Naive thymus-derived CD4-positive, alpha-beta T cell (primary cell): Measurements from ENCODE around the gene RADX. TPM values are rescaled to one million over a fixed set of nuclear protein-coding genes. Genes with fewer than 3 reads are reported as not detected.

Experiments used
- ATAC-seq: fragments of 150-1000 bp; cut with Tn5 transposase; 2 replicates; pipeline ENCODE4 v1.10.0; 2021; ENCODE audit warnings: mild to moderate bottlenecking, moderate library complexity
- CTCF ChIA-PET: fragments of 350-600 bp; sonication (Branson Sonifier 250); formaldehyde crosslinking; loops from one replicate; lab custom pipeline; 2021; ENCODE audit warnings: antibody characterized with exemption; lab: Charles Lee
- POLR2A ChIA-PET: fragments of 350-600 bp; sonication (Branson Sonifier 250); formaldehyde crosslinking; loops from one replicate; lab custom pipeline; 2021; ENCODE audit warnings: antibody characterized with exemption, inconsistent platforms; lab: Charles Lee
- DNase-seq, 9 donors: peaks; one replicate each; pipeline versions ENCODE4 v3.0.0 to v3.0.0-alpha.2; 2020 to 2022; ENCODE audit warnings: mixed read lengths in 1 of 9
- H3K27ac ChIP-seq: one replicate; pipeline ENCODE4 v1.7.0; 2013; ENCODE audit warnings: mild to moderate bottlenecking, low read depth, low read length, moderate library complexity
- H3K27me3 ChIP-seq, 2 donors: one replicate each; pipeline ENCODE4 v1.7.0; 2013; ENCODE audit warnings: low read length in 2 of 2, mild to moderate bottlenecking in 2 of 2, moderate library complexity in 2 of 2; ENCODE audit not compliant: control insufficient read depth in 2 of 2, insufficient read depth in 2 of 2
- H3K36me3 ChIP-seq, 3 experiments: 1 replicate in 2 of 3; 2 replicates in 1 of 3; pipeline ENCODE4 v1.7.0; 2013; ENCODE audit warnings: low read length in 3 of 3, mild to moderate bottlenecking in 3 of 3, moderate library complexity in 1 of 3; ENCODE audit not compliant: insufficient read depth in 3 of 3, control insufficient read depth in 2 of 3
- H3K4me1 ChIP-seq, 2 donors: one replicate each; pipeline ENCODE4 v1.7.0; 2013; ENCODE audit warnings: low read length in 2 of 2, mild to moderate bottlenecking in 2 of 2, moderate library complexity in 1 of 2; ENCODE audit not compliant: control insufficient read depth in 2 of 2, insufficient read depth in 2 of 2
- H3K4me3 ChIP-seq: 2 replicates; pipeline ENCODE4 v1.7.0; 2013; ENCODE audit warnings: mild to moderate bottlenecking, low read length
- H3K9me3 ChIP-seq, 3 experiments: 1 replicate in 2 of 3; 2 replicates in 1 of 3; pipeline ENCODE4 v1.7.0; 2013; ENCODE audit warnings: low read length in 3 of 3; ENCODE audit not compliant: control insufficient read depth in 2 of 3
- H3K27ac Mint-ChIP-seq, 9 donors: one replicate each; pipeline ENCODE4 v1.8.0; 2020 to 2022; ENCODE audit warnings: mixed read lengths in 9 of 9, mild to moderate bottlenecking in 8 of 9, moderate library complexity in 5 of 9, inconsistent platforms in 2 of 9
- H3K27me3 Mint-ChIP-seq, 5 donors: one replicate each; pipeline ENCODE4 v1.8.0; 2021 to 2022; ENCODE audit warnings: mixed read lengths in 5 of 5, mild to moderate bottlenecking in 1 of 5
- H3K36me3 Mint-ChIP-seq, 5 donors: one replicate each; pipeline ENCODE4 v1.8.0; 2020 to 2022; ENCODE audit warnings: mixed read lengths in 5 of 5, mild to moderate bottlenecking in 3 of 5, inconsistent platforms in 1 of 5
- H3K4me1 Mint-ChIP-seq, 7 donors: one replicate each; pipeline ENCODE4 v1.8.0; 2020 to 2022; ENCODE audit warnings: mixed read lengths in 7 of 7, mild to moderate bottlenecking in 3 of 7, inconsistent platforms in 1 of 7
- H3K4me3 Mint-ChIP-seq, 10 donors: one replicate each; pipeline ENCODE4 v1.8.0; 2020 to 2022; ENCODE audit warnings: mild to moderate bottlenecking in 10 of 10, mixed read lengths in 10 of 10, moderate library complexity in 6 of 10, inconsistent platforms in 2 of 10
- H3K9me3 Mint-ChIP-seq, 11 donors: one replicate each; pipeline ENCODE4 v1.8.0; 2020 to 2022; ENCODE audit warnings: mixed read lengths in 11 of 11, mild to moderate bottlenecking in 4 of 11, inconsistent platforms in 1 of 11, moderate library complexity in 1 of 11
- intact Hi-C, 2 donors: fragments of 100-400 bp; cut with micrococcal nuclease; formaldehyde crosslinking; loops; one replicate each; pipeline ENCODE4 v1.15.1; 2023
- polyA plus RNA-seq, 2 donors: library from polyadenylated mRNA; unstranded; fragments of 300-500 nt; fragmentation: Illumina TruSeq; gene quantifications; one replicate each; pipeline ENCODE4 v1.2.3, GENCODE V29; 2021
- total RNA-seq, 6 experiments: library from RNA in 5 of 6; stranded (reverse) in 5 of 6; gene quantifications; 1 replicate in 5 of 6; 2 replicates in 1 of 6; pipeline ENCODE4 v1.2.3 and lab custom pipeline; 2021 to 2026

The RADX gene
- total and polyA plus RNA-seq, 7 experiments from 2014 or later: 2.4 to 12.7 (median 10.4) TPM

GRCh38 chrX:106698693-106699092 lies 86.9 kb downstream of the RADX start:
- peaks cover 0 to 12% (median under 1%) of the 10 kb centered on the region in 5 donors for H3K27me3 Mint-ChIP-seq
- no peak for DNase-seq
- Histone ChIP-seq H3K9me3 (no peaks in the 10 kb centered on the region), H3K4me3 (no peak overlapping the region), H3K4me1 (no peaks in the 10 kb centered on the region), H3K36me3 (no peaks in the 10 kb centered on the region), H3K27me3 (no peaks in the 10 kb centered on the region), H3K27ac (no peak overlapping the region)
- H3K4me1 Mint-ChIP-seq: no peaks in the 10 kb centered on the region
- intact Hi-C loops: no loop called here
- peaks cover 0 to 4% (median 0%) of the 10 kb centered on the region in 11 donors for H3K9me3 Mint-ChIP-seq
- ChIA-PET CTCF (no interaction called here), POLR2A (no interaction called here)
- no peak overlapping the region for H3K4me3 Mint-ChIP-seq
- no peak for ATAC-seq
- no peaks in the 10 kb centered on the region for H3K36me3 Mint-ChIP-seq
- H3K27ac Mint-ChIP-seq: no peak overlapping the region

GRCh38 chrX:106702636-106703035 lies 90.9 kb downstream of the RADX start:
- H3K9me3 Mint-ChIP-seq: peaks cover 0 to 4% (median 0%) of the 10 kb centered on the region in 11 donors
- POLR2A ChIA-PET: no interaction called here
- no peak overlapping the region for H3K27ac Mint-ChIP-seq
- H3K4me1 Mint-ChIP-seq: no peaks in the 10 kb centered on the region
- no peak for ATAC-seq
- no peak overlapping the region for H3K27ac ChIP-seq
- no peaks in the 10 kb centered on the region for H3K27me3 ChIP-seq
- no peak overlapping the region for H3K4me3 ChIP-seq
- H3K4me3 Mint-ChIP-seq: no peak overlapping the region
- peaks cover 0 to 6% (median 0%) of the 10 kb centered on the region in 5 donors for H3K27me3 Mint-ChIP-seq
- intact Hi-C loops: no loop called here
- no peaks in the 10 kb centered on the region for H3K4me1 ChIP-seq
- no peaks in the 10 kb centered on the region for H3K36me3 Mint-ChIP-seq
- no peaks in the 10 kb centered on the region for H3K9me3 ChIP-seq
- H3K36me3 ChIP-seq: no peaks in the 10 kb centered on the region
- no peak for DNase-seq
- CTCF ChIA-PET: no interaction called here

- CTCF ChIA-PET: no interaction called here
- no peak overlapping the region for H3K4me3 Mint-ChIP-seq
Measured at GRCh38 chrX:106706466-106706865, 94.7 kb downstream of the RADX start.

GRCh38 chrX:106707771-106708454 lies 96.1 kb downstream of the RADX start:
- H3K4me1 Mint-ChIP-seq: no peaks in the 10 kb centered on the region
- ChIA-PET POLR2A (no interaction called here), CTCF (no interaction called here)
- H3K4me3 Mint-ChIP-seq: no peak overlapping the region
- no peaks in the 10 kb centered on the region for H3K27me3 ChIP-seq
- intact Hi-C loops: no loop called here
- no peaks in the 10 kb centered on the region for H3K9me3 Mint-ChIP-seq
- no peaks in the 10 kb centered on the region for H3K36me3 Mint-ChIP-seq
- H3K36me3 ChIP-seq: no peaks in the 10 kb centered on the region
- no peak overlapping the region for H3K4me3 ChIP-seq
- no peak for DNase-seq
- no peaks in the 10 kb centered on the region for H3K9me3 ChIP-seq
- no peaks in the 10 kb centered on the region for H3K4me1 ChIP-seq
- no peak overlapping the region for H3K27ac ChIP-seq
- no peaks in the 10 kb centered on the region for H3K27me3 Mint-ChIP-seq
- no peak overlapping the region for H3K27ac Mint-ChIP-seq
- no peak for ATAC-seq

More at GRCh38 chrX:106706466-106706865, 94.7 kb downstream of the RADX start:
- Mint-ChIP-seq H3K36me3 (no peaks in the 10 kb centered on the region), H3K27me3 (no peaks in the 10 kb centered on the region), H3K4me1 (no peaks in the 10 kb centered on the region), H3K27ac (no peak overlapping the region), H3K9me3 (no peaks in the 10 kb centered on the region)
- POLR2A ChIA-PET: no interaction called here
- intact Hi-C loops: no loop called here
- H3K27ac ChIP-seq: no peak overlapping the region
- H3K27me3 ChIP-seq: no peaks in the 10 kb centered on the region
- no peaks in the 10 kb centered on the region for H3K36me3 ChIP-seq
- H3K4me3 ChIP-seq: no peak overlapping the region
- H3K4me1 ChIP-seq: no peaks in the 10 kb centered on the region
- ATAC-seq (no peak), DNase-seq (no peak)
- no peaks in the 10 kb centered on the region for H3K9me3 ChIP-seq

- H3K36me3 Mint-ChIP-seq: no peaks in the 10 kb centered on the region
- H3K9me3 ChIP-seq: no peaks in the 10 kb centered on the region
- H3K9me3 Mint-ChIP-seq: no peaks in the 10 kb centered on the region
- ATAC-seq: no peak
- H3K4me3 ChIP-seq: no peak overlapping the region
- H3K27me3 ChIP-seq: no peaks in the 10 kb centered on the region
- H3K36me3 ChIP-seq: no peaks in the 10 kb centered on the region
- no peaks in the 10 kb centered on the region for H3K4me1 ChIP-seq
- H3K4me3 Mint-ChIP-seq: no peak overlapping the region
- no peak overlapping the region for H3K27ac Mint-ChIP-seq
- peaks cover 0 to under 1% (median 0%) of the 10 kb centered on the region in 5 donors for H3K27me3 Mint-ChIP-seq
- intact Hi-C loops: no loop called here
- no peaks in the 10 kb centered on the region for H3K4me1 Mint-ChIP-seq
- ChIA-PET CTCF (no interaction called here), POLR2A (no interaction called here)
- no peak for DNase-seq
- H3K27ac ChIP-seq: no peak overlapping the region
Measured at GRCh38 chrX:106710771-106711170, 99.0 kb downstream of the RADX start.

GRCh38 chrX:106711375-106711774 lies 99.6 kb downstream of the RADX start:
- CTCF ChIA-PET: no interaction called here

GRCh38 chrX:106716004-106716403 lies 104.2 kb downstream of the RADX start:
- ATAC-seq (no peak), DNase-seq (no peak)
- no peak overlapping the region for H3K4me3 Mint-ChIP-seq
- intact Hi-C loops: no loop called here
- no peak overlapping the region for H3K4me3 ChIP-seq
- H3K9me3 ChIP-seq: no peaks in the 10 kb centered on the region
- H3K27ac ChIP-seq: no peak overlapping the region
- ChIA-PET POLR2A (no interaction called here), CTCF (no interaction called here)
- H3K27ac Mint-ChIP-seq: no peak overlapping the region
- H3K4me1 Mint-ChIP-seq: no peaks in the 10 kb centered on the region
- peaks cover 0 to 2% (median 0%) of the 10 kb centered on the region in 11 donors for H3K9me3 Mint-ChIP-seq
- no peaks in the 10 kb centered on the region for H3K36me3 Mint-ChIP-seq
- no peaks in the 10 kb centered on the region for H3K4me1 ChIP-seq
- H3K36me3 ChIP-seq: no peaks in the 10 kb centered on the region
- no peaks in the 10 kb centered on the region for H3K27me3 ChIP-seq
- H3K27me3 Mint-ChIP-seq: peaks cover 0 to 9% (median 0%) of the 10 kb centered on the region in 5 donors

More at GRCh38 chrX:106711375-106711774, 99.6 kb downstream of the RADX start:
- H3K9me3 ChIP-seq: no peaks in the 10 kb centered on the region
- DNase-seq (no peak), ATAC-seq (no peak)
- intact Hi-C loops: no loop called here
- Mint-ChIP-seq H3K27ac (peak overlapping the region in 1 of 9 donors; percentile 17), H3K9me3 (peaks cover 0 to 2% (median 0%) of the 10 kb centered on the region in 11 donors), H3K4me3 (no peak overlapping the region), H3K27me3 (peaks cover 0 to 5% (median 0%) of the 10 kb centered on the region in 5 donors), H3K36me3 (no peaks in the 10 kb centered on the region), H3K4me1 (no peaks in the 10 kb centered on the region)
- POLR2A ChIA-PET: no interaction called here
- H3K36me3 ChIP-seq: no peaks in the 10 kb centered on the region
- no peak overlapping the region for H3K4me3 ChIP-seq
- no peaks in the 10 kb centered on the region for H3K4me1 ChIP-seq
- no peak overlapping the region for H3K27ac ChIP-seq
- H3K27me3 ChIP-seq: no peaks in the 10 kb centered on the region
